Inflammatory macrophage (primary cell): ENCODE measurements around the gene AMT.

ENCODE experiments used
- DNase-seq, 2 donors: peaks; one replicate each; pipeline ENCODE4 v3.0.0-alpha.2; 2020 to 2022
- total RNA-seq, 18 experiments: gene quantifications; one replicate each; lab custom pipeline; 2026; ENCODE audit warnings: mixed read lengths in 6 of 18, inconsistent platforms in 2 of 18; lab: John Stamatoyannopoulos, UW

Gene AMT
- 0 to 0.36 (median 0.06) reads per million in 18 experiments for total RNA-seq

DNA sequence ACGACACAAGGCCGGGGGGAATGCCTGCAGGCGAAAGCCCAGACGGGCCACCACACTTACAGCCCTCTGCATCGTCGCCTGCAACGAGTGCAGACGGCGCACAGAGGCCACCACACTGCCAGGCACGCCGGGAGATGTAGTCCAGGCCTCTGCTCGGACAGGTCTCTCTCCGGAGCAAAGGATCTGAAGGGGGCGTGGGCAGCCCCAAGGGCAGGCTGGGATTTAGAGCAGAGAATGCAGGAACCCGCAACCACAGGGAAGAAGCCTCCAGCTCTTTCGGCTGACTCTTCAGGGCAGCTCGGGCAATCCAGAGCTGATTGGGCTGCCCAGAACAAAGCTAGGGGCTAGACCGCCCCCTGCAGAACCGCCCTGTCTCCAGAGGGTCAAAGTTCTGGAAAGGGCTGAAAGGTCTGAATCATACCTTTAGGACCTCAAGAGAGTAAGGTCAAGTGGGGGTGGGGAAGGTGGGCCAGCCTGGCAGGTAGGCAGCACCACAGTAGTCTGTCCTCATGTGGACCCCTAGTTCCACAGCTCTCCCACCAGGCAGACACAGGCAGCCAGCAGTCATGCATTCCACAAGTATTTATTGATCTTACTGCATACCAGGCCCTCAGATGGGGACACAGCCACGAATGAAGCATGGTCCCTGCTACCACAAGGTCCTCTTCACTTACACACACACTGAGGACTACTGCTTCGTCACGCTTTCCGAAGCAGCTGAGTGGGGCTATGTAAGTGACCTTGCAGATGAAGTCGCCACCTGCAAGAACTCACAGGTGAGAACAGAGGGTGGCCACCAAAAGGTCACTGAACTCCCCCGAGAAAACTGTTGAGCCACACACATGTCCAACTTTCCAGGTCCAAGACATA is at the start of gene AMT:
TSS of gene AMT (minus strand) at position 95 of the 870 bp plus-strand sequence. CDS start at position 72, 23 bp downstream.
- peak in 1 of 2 donors; percentile 56 for DNase-seq

- DNase-seq = peak; percentile 38 to 42
Observed at GRCh38 chr3:49470714-49471420, 48.6 kb upstream of the AMT start.

DNA sequence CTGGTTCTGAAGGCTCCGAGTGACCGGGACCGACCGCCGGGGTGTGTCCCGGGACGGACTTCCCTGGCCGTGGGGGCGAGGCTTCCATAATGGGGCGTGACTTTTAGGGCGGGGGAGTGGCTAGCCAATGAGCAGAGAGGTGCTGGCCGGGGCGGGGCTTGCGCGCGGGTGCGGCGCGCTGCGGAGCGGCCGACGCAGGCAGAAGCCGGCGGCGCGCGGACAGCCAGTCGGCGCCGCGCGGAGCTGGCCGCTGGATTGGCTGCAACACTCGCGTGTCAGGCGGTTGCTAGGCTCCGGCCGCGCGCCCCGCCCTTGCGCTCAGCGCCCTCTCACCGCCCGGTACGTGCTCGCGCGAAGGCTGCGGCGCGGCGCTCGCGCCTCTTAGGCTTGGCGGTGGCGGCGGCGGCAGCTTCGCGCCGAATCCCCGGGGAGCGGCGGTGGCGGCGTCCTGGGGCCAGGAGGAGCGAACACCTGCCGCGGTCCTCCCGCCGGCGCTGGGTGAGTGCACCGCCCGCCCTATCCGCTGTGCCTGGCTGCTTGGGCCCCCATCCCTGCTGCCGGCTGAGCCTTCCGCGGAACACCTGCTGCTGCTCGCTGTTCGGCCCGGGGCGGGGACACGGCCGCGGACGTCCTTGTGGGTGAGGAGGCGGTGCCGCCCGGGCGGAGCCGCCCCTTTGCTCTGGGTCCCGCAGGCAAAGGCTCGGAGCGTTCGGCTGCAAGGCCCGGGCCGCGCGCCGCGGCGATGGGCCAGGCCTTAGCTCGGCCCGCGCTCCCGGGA is 47.9 kb upstream of the AMT start, which contains the start of gene DAG1:
TSS of gene DAG1 (plus strand) at position 332 of the 778 bp plus-strand sequence. CDS start 40,268 bp downstream, outside the sequence.
- DNase-seq = peak; percentile 97 to 99

DNA sequence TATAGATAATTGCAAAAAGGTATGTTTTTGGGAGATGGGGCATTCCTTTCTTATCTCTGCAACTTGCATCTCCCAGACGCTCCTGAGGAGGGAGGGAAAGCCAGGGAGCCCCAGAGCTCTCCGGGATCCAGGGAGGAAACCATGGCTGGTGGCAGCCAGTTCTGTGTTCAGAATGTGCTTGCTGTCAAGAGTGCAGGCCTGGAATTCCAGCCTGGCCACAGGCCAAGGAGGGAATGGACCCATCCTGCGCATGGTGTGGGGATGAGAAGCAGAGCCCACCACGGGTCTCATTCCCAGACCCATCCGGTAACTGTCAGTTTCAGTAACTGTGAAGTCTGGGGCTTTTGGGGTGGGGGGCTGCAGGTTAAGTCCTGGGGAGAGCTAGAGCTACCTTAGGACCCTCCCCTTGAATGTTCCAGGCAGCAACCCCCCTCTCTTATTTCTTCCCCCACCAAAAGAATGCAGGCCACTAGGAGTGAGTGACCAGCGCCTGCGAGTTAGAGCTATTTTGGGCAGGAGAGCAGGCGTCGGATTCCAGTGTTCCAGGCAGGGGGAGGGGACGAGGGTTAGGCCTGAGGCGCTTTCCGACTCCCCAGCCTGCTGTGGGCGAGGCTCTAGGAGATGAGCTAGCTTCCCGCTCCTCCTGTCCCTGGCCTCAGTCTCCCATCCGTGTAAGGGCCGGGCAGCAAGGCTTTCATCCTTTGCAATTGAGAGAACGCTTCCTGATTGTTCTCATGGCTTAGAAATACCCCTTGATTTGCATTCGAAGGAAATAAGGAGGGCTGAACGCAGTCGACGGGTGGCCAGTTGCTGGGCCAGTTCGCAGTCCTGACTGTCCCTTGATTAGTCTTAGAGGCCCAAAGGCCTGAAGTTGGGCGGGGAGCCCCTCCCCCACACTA is 47.0 kb upstream of the AMT start:
- DNase-seq = no peak

DNA sequence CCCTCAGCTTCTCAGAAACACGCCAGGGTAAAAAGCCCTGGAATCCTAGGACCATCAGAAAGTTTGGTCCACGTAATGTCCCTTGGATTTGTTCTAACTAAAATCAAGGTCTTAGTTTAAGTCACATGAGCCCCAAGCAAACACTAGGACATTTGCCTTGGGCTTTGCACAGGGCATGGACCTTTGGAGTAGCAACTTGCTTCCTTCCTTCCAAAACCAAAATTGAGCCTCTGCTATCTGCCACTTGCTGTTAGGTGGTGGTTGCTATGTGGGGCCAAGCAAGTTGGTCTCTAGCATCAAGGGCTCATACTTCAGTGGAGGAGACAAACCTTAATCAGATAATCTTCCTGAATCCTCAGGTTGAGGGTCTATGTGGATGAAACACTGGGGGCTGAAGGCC is 43.8 kb upstream of the AMT start:
- no peak for DNase-seq

DNA sequence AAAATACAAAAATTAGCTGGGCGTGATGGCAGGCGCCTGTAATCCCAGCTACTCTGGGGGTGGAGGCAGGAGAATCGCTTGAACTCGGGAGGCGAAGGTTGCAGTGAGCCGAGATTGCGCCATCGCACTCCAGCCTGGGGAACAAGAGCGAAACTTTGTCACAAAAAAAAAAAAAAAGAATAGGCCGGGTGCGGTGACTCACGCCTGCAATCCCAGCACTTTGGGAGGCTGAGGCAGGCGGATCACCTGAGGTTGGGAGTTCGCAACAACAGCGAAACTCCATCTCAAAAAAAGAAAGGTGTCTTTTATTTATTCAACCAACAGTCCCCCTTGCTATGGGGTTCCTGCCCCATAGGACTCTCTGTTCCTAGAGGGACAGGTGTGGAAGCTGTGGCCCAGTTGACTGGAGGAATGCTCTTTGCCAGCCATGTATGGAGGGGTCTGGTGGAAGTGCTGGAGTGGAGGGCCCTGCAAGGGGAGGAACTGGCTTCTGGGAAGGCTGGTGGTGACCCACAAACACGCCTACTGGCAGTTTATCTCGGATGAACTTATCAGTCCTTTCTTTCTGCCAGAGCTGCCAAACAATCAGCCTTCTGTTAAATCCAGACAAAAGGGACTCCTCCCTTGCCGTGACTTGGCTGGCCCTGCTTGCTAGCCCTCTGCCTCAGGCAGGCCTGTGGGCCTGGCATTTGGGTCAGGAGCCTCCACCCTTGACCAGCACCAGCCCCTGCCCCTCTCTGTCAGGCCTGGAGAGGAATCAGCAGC is 43.2 kb upstream of the AMT start:
- DNase-seq = peak; percentile 56 to 57

GRCh38 chr3:49462222-49462621 is 39.9 kb upstream of the AMT start:
- no peak for DNase-seq

DNA sequence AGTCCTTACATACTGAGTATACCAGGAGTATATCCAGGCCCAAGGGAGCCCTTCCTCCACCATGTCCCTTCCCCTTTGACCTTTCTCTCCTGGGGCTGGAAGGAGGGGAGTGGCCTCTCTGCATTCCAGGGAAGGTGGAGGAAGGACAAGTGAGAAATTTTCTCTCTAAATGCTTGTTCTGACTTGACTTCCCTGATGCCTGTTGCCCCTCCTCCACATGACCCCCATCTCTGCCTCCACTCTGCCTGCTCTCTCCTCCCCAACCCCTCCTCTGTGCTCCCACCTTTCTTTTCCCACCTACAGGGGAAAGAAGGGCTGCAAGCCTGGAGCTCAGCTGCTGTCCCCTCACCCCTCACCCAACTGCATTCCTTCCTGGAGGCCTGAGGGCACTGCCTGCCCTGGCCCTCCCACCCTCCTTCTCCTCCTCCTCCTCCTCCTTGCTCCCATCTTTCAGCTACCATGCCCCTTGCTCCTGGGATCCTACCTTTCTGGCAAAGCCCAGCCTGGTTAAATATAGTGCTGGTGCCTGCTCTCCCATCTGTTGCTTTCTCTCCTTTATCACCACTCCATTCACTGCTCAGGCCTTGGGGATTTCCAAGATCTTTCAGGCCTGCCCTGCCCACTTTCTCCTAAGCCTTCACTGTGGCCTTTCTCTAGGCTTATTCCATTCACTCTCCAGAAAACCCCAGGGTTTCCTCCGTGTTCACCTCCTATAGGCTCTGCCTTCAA is 39.3 kb upstream of the AMT start:
- DNase-seq = no peak

GRCh38 chr3:49460956-49461355 is 38.7 kb upstream of the AMT start:
- DNase-seq = no peak

GRCh38 chr3:49460188-49460890 is 38.1 kb upstream of the AMT start:
- DNase-seq = no peak

- DNase-seq = no peak
Observed at GRCh38 chr3:49456466-49456865, 34.2 kb upstream of the AMT start.

DNA sequence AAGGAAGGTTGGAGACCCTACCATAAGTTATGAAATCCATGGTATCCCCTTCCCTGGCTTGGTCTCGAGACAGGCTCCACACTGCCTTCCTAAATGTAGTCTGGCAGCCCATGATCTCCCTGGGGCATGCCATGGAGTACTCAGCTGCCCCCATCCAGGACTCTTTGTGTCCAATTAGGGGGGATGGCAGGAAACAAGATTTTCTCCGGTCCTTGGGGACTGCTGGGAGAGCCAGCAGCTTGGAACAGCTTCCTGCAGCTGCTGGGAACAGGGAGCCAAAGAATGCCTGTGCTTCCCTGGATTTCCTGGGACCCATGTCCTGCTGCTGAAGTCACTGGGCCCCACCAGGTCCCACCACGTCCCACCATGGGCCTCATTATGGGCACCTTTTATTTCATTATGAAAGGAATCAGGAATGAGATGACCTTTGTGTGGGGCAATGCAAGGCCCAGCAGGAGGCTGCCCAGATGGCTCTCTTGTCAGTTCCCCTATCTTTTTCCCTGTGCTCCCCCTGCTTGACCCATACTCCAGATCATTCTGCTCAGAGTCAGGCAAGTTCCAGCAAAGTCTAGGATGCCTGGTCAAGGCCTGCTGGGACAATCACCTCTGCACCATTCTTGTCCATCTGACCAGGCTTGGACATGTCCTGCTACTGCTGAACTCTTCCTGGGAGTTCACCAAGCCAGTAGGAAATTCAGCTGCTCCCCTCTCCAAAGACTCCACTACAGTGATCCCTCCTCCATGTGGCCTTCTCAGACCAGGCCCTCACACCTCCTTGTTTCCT is 32.8 kb upstream of the AMT start:
- peak in 1 of 2 donors; percentile 11 for DNase-seq

DNA sequence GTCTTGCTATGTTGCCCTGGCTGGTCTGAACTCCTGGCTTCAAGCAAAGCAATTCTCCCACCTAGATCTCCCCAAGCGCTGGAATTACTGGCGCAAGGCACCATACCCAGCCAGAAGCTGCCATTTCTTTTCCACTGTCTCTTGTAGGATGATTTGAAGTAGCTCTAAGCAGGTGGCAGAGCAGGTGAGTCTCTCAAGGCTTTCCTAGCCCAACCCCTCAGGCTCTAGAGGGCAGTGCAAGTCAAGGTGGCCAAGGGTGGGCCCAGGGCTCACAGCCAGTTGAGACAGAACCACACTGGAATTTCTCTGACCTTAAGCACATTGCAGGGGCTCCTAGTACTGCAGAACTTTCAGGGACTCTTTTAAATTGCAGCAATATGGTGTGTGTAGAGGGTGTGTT is 32.2 kb upstream of the AMT start:
- no peak for DNase-seq

- DNase-seq = no peak
Observed at GRCh38 chr3:49453621-49454020, 31.3 kb upstream of the AMT start.

DNA sequence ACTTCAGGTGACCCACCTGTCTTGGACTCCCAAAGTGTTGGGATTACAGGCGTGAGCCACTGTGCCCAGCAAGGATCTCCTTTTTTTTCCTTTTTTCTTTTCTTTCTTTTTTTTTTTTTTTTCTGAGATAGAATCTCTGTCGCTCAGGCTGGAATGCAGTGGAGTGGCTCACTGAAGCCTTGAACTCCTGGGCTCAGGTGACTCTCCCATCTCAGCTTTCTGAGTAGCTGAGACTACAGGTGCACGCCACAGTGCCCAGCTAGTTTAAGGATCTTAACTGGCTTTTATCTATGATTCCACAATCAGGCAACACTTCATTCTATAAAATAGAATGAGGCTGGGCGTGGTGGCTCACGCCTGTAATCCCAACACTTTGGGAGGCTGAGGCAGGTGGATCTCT is 23.1 kb upstream of the AMT start:
- DNase-seq = no peak

DNA sequence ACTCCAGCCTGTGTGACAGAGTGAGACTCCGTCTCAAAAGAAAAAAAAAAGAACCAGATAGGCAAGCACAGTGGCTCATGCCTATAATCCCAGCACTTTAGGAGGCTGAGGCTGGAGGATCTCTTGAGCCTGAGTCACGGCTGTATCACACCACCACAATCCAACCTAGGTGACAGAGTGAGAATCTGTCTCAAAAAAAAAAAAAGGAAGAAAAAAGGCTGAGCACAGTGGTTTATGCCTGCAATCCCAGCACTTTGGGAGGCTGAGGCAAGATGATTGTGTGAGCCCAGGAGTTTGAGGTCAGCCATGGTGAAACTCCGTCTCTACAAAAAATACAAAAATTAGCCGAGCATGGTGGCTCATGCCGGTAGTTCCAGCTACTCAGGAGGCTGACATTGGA is 12.5 kb upstream of the AMT start:
- DNase-seq = no peak

DNA sequence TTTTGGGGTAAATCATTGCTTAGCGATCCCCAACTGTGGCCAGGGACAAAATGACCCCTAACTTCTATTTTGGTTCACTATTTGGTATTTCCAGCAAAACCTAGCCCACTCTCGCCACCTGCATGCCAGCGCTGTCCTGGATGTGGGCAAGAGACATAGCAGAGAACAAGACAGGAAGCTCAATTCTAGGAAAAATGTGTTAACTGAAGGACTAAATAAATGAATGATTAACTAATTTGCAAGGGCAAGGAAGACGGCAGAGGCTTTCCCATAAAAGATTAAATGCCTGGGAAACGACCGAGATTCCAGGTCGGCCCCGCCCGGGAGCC is 6.4 kb upstream of the AMT start:
- DNase-seq = no peak

GRCh38 chr3:49427586-49427985 is 5.3 kb upstream of the AMT start:
- DNase-seq = no peak

DNA sequence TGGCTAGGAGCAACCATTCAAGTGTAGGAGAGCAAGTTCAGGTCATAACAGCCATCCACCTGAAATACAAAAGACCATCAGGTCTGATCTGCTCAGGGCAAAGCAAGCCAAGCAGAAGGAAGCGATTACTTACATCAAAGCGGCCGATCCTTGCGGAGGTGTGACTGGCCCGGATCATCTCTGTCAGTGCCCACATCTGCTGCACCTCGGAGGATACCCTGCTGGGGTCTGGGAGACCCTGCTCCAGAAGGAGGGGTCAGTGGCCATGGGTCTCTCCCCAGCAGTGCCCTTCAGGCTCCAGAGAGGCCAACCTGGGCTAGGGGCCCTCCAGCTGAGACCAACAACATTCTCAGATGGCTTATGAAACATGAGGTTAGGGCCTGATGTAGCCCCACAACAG is 2.5 kb upstream of the AMT start:
- no peak for DNase-seq
